Measurements from ENCODE around the gene PYROXD2.
"Not testable (repeated sequence)": the region's sequence is repeated elsewhere in the genome, so short reads cannot be mapped to it uniquely, and the experiment has no call there.

PYROXD2 gene

DNA sequence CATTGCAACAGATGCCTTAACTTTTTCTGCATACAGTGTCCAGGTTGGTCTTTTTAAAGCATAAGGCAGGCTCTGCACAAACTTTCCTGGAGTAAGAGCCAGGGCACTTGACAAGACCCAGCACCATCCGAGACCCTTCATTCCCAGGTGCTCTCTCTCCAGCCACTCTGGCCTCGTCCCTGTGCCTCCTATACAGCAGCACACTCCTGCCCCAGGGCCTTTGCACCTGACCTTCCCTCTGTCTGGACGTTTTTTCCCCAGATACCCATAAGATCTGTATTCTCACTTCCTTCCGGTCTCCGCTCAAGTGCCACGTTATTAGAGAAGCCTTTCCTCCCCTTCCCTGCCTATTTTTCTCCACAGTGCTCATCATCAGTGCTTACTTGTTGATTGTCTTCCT lies 25.6 kb downstream of the PYROXD2 start:
- DNase-seq = no peak

DNA sequence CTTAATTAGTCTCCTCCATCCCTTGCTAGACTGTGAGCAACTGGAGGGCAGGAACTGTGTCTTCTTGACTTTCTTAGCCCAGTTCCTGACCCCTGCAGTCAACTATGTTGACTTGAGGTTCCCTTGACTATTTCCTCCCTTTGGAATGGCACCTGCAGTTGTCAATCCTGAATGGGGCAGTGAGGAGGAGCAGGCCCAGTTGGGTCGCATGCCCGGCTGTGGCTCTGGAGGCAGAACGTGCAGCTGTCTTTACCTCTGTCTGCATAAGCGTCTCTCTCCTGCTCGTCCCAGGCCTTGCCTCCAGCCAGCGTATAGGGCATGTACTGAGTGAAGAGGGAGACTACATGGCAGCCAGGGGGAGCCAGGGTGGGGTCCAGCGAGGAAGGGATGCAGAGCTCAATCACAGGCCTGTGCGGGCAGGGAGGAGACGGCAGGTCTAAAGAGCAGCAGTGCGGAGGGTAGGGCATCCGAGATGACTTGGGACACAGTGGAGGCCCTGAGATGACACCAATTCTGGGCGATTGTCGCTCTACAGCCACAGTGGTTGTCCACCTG lies 26.8 kb downstream of the PYROXD2 start:
- no peak for DNase-seq

DNA sequence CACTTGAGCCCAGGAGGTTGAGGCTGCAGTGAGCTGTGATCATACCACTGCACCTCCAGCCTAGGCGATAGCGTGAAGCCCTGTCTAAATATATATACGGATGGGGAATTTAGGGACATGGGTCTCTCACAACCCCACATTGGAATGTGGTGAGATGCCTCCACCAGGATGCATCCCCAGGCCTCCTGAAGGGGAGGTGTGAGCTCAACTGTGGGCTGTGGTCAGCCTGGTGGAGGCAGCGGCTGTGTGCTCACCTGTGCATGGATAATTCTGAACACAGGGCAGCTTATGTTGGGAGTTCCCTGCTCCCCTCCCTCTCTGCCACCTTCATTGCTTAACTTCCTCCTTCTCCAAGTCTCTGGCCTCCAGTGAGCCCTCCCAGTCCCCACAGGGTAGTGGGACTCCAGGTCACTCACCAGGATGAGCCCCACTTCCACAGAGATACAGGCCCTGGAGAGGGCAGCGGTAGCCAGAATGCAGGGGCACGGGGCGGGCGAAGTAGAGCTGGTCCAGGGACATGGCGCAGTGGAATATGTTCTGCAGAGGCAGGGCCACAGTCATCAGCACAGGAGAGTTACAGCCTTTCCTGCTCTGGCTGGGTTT lies 30.4 kb downstream of the PYROXD2 start:
- no peak for DNase-seq

DNA sequence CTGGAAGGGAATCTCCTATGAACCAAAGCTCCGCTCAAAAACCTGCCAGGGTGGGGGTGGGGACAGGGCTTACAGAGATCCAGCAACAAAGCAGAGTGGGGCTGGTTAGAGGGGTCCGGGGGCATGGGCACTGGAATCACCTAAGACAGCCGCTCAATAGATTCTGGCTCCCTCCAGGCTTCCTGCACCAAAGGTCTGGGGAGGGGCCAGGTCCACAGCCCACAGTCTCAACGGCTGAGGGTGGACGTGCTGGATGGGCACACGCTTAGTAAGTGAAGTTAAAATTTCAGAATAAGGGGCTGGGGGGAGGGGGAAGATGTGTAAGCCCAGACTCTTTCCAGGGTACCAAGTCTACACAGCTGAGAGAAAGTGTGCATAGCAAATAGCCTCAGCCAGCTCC lies 31.1 kb downstream of the PYROXD2 start:
- no peak for DNase-seq

DNA sequence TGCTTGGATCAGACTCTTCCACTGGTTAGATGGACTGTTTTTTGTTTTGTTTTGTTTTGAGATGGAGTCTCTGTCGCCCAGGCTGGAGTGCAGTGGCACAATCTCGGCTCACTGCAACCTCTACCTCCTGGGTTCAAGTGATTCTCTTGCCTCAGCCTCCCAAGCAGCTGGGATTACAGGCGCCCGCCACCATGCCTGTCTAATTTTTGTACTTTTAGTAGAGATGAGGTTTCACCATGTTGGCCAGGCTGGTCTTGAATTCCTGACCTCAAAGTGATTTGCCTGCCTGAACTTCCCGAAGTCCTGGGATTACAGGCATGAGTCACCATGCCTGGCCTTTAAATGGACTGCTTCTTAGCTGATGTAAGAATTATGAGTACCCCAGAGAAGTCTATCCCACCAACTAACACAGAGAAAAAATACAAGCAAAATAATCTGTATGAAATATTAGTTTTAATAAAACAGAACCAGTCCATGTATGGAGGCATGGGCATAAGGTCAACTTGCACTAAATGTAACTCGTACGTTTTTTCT lies 31.8 kb downstream of the PYROXD2 start:
- not testable (repeated sequence) for DNase-seq

DNA sequence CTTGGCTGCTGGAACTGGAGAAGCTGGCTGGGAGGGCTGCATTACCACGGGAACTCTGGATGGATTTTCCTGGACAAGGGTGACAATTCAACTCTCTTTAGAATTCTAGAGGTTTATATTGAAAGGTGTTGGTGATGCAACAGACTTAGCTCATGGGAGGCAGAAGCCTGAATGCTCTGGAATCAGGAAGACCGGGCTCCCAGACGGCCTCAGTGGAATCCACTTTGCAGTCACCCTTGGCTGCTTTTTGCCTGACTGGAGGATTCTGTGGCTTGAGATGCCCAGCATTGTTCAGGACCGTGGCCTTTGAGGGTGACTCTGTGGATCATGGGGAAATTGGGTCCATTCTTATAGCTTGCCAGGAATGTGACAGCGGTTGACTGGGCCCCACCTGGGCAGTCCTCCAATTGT lies 32.3 kb downstream of the PYROXD2 start:
- no peak for DNase-seq

DNA sequence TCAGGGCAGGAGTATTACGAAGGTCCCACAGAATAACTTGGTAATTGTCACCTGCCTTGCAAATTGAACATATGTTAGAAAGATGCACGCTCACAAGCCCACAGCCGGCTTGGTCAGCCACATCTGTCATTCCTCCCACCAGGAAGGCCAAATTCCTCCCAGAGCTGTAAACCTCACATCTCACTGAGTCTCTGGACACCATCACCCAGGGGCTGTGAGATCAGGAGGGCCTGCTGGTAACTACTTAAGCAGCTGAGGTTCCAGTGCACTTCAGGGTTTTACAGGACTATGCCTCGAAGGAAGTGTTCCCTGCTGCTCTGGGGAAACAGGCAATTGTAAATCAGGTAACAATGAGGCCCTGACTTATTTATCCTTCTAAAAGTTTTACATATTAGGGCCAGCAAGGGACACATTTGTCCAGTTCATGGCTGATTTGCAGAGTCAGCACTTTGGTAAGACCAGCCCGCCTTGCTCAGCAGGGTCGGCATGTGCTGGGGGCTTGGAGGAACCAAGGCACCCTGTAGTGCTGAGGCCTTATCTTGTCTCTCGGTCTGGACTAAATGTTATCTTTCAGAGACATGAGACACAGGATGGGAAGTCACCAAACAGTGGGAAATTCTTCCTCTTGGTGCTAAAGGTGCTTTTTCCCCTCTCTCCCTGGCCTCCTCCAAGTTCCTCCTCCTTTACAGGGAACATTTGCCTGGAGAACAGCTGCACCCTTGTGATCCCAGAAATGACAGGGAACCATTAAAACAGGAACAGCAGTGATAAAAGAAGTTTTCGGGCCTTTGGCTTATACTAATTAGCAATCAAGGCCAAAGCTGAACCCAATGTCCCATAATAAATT lies 34.3 kb downstream of the PYROXD2 start:
- no peak for DNase-seq

DNA sequence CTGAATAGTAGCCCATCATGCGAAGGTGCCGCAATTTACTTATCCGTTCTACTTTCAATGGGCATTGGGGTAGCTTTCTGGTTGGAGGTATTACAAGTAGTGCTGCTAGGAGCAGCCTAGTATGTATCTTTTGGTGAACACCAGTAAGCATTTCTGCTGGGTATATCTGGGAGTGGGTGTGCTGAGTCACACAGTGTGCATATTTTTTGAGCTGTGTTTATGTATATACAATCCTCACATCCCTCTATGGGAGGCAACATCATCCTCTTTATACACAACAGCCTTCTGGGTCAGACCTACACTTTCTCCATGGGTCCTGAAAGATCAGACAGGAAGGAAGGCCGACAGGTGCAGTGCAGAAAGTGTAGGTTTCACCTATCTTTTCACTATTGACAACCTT lies 36.3 kb downstream of the PYROXD2 start:
- DNase-seq = no peak

DNA sequence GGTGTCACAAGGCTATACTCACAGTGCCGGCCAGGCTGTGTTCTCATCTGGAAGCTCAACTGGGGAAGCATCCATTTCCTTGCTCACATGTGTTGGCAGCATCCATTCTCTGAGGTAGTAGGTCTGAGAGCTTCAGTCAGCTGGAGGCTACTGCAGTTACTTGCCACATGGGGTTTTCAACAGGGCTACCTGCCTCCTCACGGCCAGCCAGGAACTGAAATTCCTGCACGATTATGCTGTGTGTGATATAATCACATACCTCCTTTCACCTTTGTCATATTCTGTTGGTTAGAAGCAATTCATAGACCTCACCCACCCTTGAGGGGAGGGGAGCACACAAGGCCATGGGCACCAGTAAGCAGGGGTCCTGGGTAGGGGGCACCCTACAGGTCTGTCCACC lies 37.4 kb downstream of the PYROXD2 start:
- DNase-seq = no peak

DNA sequence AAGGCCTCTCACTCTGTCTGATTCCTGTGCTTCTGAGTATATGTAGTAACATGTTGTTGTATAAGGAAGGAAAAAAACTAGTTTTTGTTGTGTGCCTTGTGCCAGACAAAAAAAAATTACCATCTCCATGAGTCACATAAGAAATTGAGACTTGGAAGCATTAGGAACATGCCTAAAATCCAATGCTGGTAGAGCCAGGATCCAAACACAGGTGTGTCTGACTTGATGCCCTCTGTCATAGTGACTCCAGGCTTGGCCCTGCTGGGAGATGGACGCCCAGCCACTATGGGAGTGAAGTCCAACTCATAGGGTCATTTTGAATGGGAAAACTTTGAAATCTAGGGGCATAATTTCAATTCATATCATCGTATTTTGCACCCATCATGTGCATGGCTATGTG lies 38.0 kb downstream of the PYROXD2 start:
- DNase-seq = no peak

DNA sequence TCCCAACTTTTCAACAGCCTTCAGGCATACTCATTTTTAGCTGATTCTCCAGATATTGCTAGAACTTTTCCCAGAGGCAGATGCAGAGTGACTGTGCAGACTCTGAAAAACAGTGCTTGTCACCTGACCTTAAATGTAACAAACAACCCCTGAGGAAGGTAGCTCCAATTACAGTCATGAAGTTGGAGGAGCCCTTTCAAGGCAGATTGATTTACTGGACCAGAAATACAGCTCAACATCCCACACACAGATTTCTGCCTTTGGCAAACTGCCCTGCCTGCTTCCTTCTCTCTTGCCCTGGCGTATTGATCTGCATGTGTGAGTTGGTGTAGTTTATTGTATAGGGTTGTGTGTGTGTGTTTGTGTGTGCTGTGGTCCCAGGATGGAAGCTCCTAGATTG lies 38.5 kb downstream of the PYROXD2 start:
- DNase-seq = no peak

DNA sequence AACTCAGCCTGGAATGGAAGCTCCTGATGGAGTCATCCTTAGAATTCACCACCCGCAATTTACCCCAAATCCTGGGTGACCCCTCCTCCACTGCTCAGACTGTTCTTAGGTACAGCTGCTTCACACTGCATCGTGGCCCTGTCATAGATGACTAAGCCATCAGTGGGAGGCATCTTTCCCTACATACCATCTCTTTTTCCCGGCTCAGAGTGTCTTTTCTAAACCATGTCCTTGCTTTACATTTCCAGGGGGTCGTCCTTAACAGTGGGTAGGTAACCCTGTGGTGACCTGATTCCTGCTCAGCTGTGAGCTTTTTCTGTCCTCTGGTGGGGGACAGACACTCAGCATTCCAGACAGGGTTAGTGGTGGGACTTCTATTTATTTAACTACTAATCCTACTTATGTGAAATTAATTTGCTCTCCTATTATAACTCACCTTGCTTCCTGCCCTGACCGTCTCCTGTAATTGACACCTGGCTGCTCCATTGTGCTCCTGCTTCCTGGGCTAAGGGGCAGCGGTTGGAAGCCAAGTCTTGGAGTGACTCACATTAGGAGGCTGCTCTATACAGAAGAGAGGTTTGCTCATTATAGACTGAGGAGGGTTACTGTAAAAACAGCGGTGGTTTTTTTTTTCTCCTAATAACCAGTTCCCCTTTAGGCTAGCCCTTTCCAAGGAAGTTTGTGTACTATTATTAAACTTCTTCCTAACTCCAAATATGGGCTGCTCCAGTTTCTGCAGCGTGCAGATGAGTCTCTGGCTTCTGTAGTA lies 40.6 kb downstream of the PYROXD2 start:
- DNase-seq = no peak

DNA sequence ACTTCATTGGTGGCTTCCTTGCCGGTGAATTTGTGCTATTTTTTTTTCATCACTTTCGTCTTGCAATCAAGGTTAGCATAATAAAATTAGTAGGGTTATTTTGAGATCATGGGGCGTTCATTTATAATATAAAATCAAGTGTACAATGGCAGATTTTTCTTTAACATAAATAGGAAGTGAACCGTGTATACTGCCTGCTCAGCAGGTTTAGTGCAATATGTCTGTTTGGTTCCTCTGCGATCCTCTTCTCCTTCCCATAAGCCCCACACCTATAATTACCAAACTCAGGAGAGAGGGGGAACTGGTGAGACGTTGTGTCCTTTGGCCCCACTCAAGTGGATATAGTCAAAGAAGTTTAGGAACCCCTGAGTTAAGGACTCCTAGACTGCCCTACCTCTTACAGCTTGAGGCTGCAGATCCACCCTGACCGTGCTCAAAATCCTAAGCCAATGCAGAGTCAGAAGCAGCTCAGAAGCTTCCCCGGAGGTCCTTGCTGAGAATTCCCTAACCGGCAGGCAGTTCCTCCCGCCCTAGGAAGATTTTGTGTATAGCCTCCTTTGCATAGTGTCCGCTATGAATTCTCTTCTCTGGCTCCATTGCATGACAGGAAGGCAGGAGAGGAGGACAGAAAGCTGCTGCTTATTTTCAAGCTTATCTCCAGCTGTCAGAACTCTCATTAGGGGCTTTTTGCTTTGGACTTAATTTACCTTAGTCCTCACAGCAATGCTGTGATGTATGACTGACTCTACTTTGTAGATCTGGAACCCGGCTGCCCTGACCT lies 41.5 kb downstream of the PYROXD2 start:
- no peak for DNase-seq

DNA sequence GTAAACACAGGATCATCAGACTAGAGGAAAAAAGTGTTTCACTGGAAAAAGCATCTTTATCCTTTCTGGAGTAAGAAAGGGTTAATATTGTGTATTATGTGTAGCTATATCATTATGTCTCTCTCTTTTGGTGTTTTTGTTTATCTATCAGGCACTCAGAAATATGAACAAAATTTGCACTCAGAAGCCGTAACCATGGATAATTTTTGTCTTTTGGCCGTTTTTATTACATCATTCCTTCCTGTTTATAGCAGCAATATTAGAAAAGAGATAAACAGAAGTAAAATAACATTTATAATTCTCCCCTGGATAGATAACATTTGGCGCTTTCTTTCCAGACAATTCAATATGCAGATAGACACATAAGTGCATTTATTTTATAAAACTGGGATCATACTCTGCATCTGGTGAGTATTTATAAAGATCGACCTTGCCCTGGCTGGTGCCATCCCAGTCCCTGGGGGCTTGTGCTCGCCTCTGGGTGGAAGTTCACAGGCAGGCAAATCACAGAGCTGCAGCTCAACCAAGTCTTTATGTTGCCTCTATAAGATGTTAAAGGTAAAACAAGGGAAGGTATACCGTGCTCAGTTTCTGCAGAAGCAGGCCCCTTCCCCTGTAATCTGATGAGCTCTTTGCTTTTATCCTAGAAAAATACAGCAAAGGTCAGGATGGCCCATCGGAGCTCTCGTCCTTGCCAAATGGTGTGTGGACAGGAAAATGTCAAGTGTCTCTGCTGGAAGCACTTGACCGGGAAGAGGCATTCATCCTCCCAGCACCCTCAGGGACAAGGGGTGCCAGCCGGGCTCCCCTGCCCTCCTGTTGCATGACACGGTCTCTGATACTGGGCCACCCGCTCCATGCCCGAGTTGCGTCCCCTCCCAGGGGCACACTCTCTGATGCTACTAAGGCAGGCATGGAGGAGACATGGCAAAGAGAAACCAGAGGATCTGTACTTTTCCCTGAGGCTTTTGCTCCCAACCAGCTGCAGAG lies 43.9 kb downstream of the PYROXD2 start:
- DNase-seq = no peak

DNA sequence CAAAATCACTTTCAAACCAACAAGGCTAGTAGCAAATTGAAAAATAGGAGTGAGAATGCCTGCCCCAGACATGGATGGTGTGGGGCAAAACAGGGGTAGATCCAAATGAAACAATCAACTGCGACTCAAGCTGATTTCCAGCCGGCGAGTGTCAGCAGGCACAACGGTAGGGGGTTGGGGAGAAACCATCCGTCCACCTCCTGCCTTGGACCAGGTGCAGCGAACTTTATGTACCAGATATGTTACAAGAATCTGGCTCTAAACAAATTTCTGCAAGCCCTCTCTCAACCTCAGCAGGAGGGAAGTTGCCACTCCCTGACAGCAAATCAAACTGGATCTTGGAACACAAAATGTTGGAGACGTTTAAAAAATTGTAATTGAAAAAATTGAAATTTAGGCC lies 45.2 kb downstream of the PYROXD2 start:
- no peak for DNase-seq

DNA sequence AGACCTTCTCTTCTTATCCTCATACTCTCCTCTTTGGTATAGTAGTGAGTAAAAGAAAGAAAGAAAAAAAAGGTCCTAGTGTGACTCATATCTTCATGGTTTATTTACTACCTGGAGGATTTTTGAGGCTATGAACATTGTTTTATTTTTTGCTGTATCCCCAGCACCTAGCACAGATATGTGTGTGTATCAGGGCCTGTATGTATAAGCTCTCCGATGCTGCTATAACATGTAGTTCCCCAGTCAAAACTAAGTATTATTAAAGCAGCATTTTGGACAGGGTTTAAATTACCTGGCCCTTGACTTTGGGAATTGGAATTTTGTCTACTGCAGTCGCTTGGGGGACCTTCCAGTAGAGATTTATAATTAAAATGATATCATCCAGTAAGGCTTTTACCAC lies 46.3 kb downstream of the PYROXD2 start:
- no peak for DNase-seq

DNA sequence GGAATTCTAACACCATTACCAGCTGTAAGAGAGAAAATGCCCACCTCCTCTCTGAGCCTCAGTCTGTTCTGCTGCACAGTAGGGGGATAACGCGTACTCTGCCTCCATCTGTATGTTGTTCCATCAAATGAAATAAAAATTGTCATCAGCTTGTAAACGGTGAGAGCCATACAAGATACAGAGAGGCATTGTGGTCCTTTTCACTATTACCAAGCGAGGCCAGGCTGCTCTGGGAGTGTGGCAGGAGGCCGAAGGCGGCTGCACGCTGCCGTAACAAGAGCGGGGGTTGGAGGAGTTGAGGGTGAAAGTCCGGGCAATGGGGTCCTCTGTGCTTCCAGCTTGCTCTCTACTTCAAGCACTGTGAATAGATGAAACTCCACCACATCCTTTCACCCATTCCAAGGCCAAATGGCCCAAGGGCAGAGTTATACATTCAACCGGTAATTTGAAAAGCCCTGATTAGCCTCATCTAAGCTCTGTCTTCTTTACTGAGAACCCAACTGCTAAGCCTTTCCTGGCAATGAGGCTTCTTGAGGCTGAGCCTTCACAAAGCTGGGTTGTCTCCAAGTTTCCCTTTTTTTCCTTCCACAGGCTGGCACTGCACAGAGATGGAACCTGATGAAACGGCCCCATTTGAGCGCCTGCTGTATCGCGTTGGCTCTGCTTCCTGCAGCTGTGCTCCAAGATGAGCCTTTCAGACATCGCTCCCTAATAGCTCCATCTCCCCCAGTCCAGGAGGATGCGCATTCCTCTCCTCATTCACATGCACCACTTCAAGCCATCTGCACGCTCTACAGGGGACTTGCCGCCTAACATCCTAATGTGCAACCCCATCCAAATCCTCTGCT lies 47.2 kb downstream of the PYROXD2 start:
- DNase-seq = no peak

DNA sequence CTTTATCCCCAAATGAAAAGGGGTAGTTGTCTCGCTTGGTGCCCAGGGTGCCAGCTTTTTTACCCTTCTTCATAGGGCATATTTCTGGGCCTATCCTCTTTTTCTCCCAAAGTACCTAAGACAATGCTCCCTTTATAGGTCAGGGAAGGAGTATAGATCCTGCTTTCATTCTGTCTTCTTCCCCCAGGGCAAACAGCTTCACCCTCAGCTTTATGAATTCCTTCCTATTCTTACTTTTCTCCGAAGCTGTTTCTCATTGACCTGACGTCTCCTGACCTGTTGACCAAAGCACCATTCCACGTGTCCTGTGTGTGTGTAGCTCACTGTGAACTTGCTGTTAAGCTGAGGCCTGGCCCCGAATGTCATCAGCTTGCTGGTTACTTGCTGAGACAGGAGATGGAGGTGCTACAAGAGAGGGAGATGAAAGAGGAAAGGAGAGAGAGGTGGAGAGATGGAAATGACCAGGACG lies 48.9 kb downstream of the PYROXD2 start:
- DNase-seq = no peak

DNA sequence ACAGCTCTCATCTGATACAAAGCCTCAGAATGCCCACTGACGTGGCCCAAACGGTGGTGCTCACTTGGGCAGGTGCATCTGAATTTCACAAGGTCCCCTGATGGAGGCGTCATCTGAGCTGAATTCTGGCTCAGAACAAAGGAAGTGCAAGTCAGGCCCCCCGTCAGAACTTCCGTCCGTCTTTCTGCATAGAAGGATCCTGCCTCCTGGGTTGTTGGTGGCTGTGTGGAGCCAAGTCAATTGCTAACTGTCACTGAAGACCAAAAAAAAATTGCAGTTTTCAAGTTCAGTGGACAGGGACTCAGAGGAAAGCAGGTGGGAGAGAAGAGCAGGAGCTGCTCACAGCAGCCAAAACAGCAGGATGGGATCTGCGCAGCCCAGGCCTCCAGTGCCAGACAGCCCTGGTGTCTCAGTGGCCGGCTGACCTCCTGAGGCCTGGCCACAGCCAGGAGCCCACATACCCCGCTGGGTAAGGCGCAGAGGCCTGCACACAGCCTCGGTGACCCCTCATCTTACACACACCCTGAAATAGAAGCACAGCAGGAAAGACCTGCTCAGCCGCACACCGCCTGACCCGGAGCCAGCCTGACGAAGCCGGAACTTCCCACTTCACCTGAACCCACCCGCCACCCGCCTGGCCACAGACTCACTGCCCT lies 49.4 kb downstream of the PYROXD2 start:
- DNase-seq = no peak

Data from COR-L47 (cell line).